CD4-positive, CD25-positive, alpha-beta regulatory T cell (primary cell): ENCODE results near the gene PIGQ. TPM values are rescaled to one million over a fixed set of nuclear protein-coding genes. Genes with fewer than 3 reads are reported as not detected.

ENCODE experiments used
- ATAC-seq, 2 donors: fragments of 150-1000 bp; cut with Tn5 transposase; one replicate each; pipeline ENCODE4 v1.10.0; 2021; ENCODE audit warnings: low read depth in 2 of 2, moderate number of reproducible peaks in 2 of 2, moderate library complexity in 1 of 2
- DNase-seq, 3 donors: peaks; one replicate each; pipeline versions ENCODE4 v3.0.0 to v3.0.0-alpha.2; 2012 to 2022; ENCODE audit warnings: mixed read lengths in 1 of 3
- H3K27ac ChIP-seq: one replicate; pipeline ENCODE4 v1.7.0; 2013; ENCODE audit warnings: mild to moderate bottlenecking, low read length; ENCODE audit not compliant: insufficient read depth, poor library complexity, severe bottlenecking
- H3K27me3 ChIP-seq: one replicate; pipeline ENCODE4 v1.7.0; 2013; ENCODE audit warnings: low read length; ENCODE audit not compliant: control insufficient read depth, insufficient read depth
- H3K36me3 ChIP-seq: one replicate; pipeline ENCODE4 v1.7.0; 2013; ENCODE audit warnings: mild to moderate bottlenecking, low read length, moderate library complexity; ENCODE audit not compliant: control insufficient read depth, insufficient read depth
- H3K4me1 ChIP-seq: 2 replicates; pipeline ENCODE4 v1.7.0; 2013; ENCODE audit warnings: mild to moderate bottlenecking, low read length; ENCODE audit not compliant: insufficient read depth, control insufficient read depth, poor library complexity, severe bottlenecking
- H3K4me3 ChIP-seq: one replicate; pipeline ENCODE4 v1.7.0; 2013; ENCODE audit warnings: low read depth, mild to moderate bottlenecking, low read length, moderate library complexity
- H3K9me3 ChIP-seq, 2 experiments: 1 replicate in 1 of 2; 2 replicates in 1 of 2; pipeline ENCODE4 v1.7.0; 2013; ENCODE audit warnings: low read length in 2 of 2, mild to moderate bottlenecking in 1 of 2, moderate library complexity in 1 of 2; ENCODE audit not compliant: control insufficient read depth in 2 of 2
- H3K27ac Mint-ChIP-seq, 3 donors: one replicate each; pipeline ENCODE4 v1.8.0; 2020 to 2022; ENCODE audit warnings: mild to moderate bottlenecking in 3 of 3, mixed read lengths in 3 of 3, moderate library complexity in 2 of 3
- H3K27me3 Mint-ChIP-seq: one replicate; pipeline ENCODE4 v1.8.0; 2022; ENCODE audit warnings: mild to moderate bottlenecking, mixed read lengths
- H3K36me3 Mint-ChIP-seq: one replicate; pipeline ENCODE4 v1.8.0; 2020; ENCODE audit warnings: mixed read lengths
- H3K4me1 Mint-ChIP-seq, 4 donors: one replicate each; pipeline ENCODE4 v1.8.0; 2020 to 2022; ENCODE audit warnings: mixed read lengths in 4 of 4, mild to moderate bottlenecking in 1 of 4
- H3K4me3 Mint-ChIP-seq, 4 donors: one replicate each; pipeline ENCODE4 v1.8.0; 2020 to 2022; ENCODE audit warnings: mild to moderate bottlenecking in 4 of 4, mixed read lengths in 4 of 4, moderate library complexity in 3 of 4
- H3K9me3 Mint-ChIP-seq, 7 donors: one replicate each; pipeline ENCODE4 v1.8.0; 2020 to 2022; ENCODE audit warnings: mixed read lengths in 7 of 7, mild to moderate bottlenecking in 3 of 7, moderate library complexity in 2 of 7
- polyA plus RNA-seq, 4 donors: library from polyadenylated mRNA; unstranded; fragments of 300-500 nt; fragmentation: Illumina TruSeq; gene quantifications; one replicate each; pipeline ENCODE4 v1.2.3, GENCODE V29; 2021
- total RNA-seq: library from RNA; stranded (reverse); gene quantifications from one replicate; pipeline ENCODE4 v1.2.3, GENCODE V29; 2022

The PIGQ gene
- total and polyA plus RNA-seq, 5 donors from 2014 or later: 11.6 to 25.7 (median 13.1) TPM

DNA sequence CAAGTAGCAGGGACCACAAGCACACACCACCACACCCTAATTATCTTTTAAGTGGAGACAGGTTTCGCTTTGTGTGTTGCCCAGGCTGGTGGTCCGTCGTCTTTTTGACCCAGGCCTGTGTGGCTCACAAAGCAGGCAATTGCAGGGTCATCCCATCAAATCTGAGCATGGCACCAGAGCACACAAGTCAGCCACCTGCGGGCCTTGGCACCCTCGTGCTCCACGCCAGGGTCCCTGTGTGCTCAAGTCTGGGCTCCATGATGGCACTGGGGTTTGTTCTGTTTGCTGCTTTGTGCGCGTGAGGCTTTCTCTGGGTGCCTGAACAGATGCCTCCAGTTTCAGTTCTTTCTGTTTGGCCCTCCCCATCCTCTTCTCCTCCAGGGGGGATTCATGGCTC, 44.6 kb upstream of the PIGQ start:
- no peaks in the 10 kb centered on the region for H3K9me3 Mint-ChIP-seq
- H3K4me3 Mint-ChIP-seq: peak overlapping the region; percentile 41 to 73 (median 56)
- Histone ChIP-seq H3K27me3 (no peaks in the 10 kb centered on the region), H3K4me1 (peaks cover 38% of the 10 kb centered on the region), H3K9me3 (no peaks in the 10 kb centered on the region), H3K27ac (peak overlapping the region; percentile 24), H3K36me3 (peaks cover 3% of the 10 kb centered on the region), H3K4me3 (no peak overlapping the region)
- H3K27me3 Mint-ChIP-seq: no peaks in the 10 kb centered on the region
- peak overlapping the region; percentile 60 to 83 (median 62) for H3K27ac Mint-ChIP-seq
- peaks cover 0 to 36% (median 10%) of the 10 kb centered on the region in 4 donors for H3K4me1 Mint-ChIP-seq
- no peaks in the 10 kb centered on the region for H3K36me3 Mint-ChIP-seq
- no peak for ATAC-seq
- DNase-seq: no peak

GRCh38 chr16:525520-526180, 44.1 kb upstream of the PIGQ start:
- no peaks in the 10 kb centered on the region for H3K9me3 Mint-ChIP-seq

DNA sequence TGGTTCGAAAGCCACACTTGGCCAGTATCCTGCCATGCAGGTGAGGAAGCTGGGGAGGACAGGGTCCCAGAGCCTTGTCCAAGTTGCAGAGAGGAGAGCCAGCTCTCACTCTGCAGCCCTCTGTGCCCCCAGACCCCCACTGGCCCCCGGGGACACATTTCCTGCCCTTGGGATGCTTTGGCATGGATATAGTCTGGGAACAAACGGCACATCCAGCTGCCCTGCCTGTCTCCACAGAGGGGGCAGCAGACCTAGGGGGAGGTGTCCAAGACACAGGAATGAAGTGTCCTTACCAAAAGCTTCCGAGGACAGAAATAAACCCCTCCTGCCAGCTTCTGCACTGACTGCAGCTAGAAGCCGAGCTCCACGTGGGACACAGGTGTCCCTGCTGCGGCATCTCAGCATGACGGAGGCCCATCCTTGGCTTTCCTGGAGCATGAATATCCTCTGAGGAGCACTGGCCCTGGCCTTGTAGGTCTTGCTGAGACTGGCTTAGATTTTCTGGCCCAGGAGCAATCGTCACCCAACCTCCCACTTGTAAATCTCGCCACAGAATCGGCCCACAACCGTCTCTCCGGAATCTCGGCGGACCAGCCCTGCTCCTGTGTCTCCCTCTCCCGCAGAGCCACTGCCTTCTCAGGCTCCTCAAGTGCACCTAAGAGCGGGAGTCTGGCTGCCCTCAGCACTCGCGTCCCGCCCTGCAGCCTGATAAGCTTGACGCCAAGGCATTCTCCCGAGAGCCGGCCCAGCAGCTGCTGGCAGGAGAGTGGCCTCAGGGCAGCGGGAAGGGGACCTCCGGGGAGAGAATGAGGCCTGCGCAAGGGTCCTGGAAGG, 43.4 kb upstream of the PIGQ start:
- peaks cover 0 to 40% (median 10%) of the 10 kb centered on the region in 4 donors for H3K4me1 Mint-ChIP-seq
- Histone ChIP-seq H3K27ac (peak overlapping the region; percentile 91), H3K36me3 (no peaks in the 10 kb centered on the region), H3K27me3 (no peaks in the 10 kb centered on the region), H3K9me3 (no peaks in the 10 kb centered on the region), H3K4me1 (peaks cover 43% of the 10 kb centered on the region), H3K4me3 (peak overlapping the region; percentile 58)
- H3K36me3 Mint-ChIP-seq: no peaks in the 10 kb centered on the region
- ATAC-seq (no peak), DNase-seq (peak in 1 of 3 donors; percentile 11)
- H3K9me3 Mint-ChIP-seq: no peaks in the 10 kb centered on the region
- H3K27me3 Mint-ChIP-seq: no peaks in the 10 kb centered on the region
- peak overlapping the region; percentile 77 to 86 (median 82) for H3K27ac Mint-ChIP-seq
- H3K4me3 Mint-ChIP-seq: peak overlapping the region; percentile 72 to 87 (median 80)

More at GRCh38 chr16:525520-526180, 44.1 kb upstream of the PIGQ start:
- peak overlapping the region; percentile 24 for H3K27ac ChIP-seq
- peaks cover 43% of the 10 kb centered on the region for H3K4me1 ChIP-seq
- Mint-ChIP-seq H3K27me3 (no peaks in the 10 kb centered on the region), H3K4me3 (peak overlapping the region; percentile 41 to 87 (median 70)), H3K4me1 (peaks cover 0 to 40% (median 10%) of the 10 kb centered on the region in 4 donors), H3K36me3 (no peaks in the 10 kb centered on the region), H3K27ac (peak overlapping the region; percentile 60 to 83 (median 62))
- H3K27me3 ChIP-seq: no peaks in the 10 kb centered on the region
- no peaks in the 10 kb centered on the region for H3K36me3 ChIP-seq
- no peaks in the 10 kb centered on the region for H3K9me3 ChIP-seq
- peak in 2 of 3 donors; percentile 4 to 79 for DNase-seq
- H3K4me3 ChIP-seq: no peak overlapping the region
- peak; percentile 10 to 16 for ATAC-seq

DNA sequence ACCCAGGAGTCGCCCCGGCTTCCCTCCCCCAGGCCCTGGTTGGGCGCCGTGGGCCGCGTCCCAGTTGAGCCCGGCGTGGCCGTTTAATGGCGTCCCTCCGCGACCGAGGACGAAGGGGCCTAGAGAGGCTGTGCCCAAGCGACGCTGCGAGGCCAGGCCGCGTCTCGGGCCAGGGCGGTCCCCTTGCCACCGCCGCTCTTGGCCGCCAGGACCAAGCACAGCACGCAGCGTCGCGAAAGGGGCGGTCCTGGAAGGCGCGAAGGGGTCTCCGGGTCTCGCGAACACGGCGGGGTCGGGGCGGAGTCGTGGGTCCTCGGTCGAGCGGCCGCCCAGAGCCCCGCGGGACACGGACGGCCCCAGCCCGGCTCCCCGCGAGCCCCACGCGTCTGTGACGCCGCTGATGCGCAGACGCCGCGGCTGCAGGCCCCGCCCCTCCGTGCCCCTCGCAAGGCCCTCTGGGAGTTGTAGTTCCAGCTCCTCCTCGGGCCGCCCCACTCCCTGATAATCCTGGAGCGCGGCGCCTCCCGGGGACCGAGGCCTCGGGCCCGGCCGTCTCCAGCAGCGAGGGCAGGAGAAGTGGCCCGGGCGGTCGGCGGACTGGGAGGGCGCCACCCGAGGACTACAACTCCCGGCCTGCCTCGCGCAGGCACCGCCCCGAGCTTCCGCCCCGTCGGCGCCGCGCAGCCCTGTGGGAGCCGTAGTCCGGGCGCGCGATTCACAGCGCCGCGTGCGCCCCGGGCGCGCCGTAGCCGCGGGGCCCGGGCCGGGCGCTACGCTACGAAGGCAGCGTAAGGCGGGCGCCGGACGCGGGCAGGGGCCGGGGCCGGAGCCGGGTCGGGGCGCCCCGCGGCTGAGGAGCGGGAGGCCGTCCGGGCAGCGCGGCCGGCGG, 42.5 kb upstream of the PIGQ start, which contains the start of gene CAPN15:
TSS of gene CAPN15 (plus strand) at position 698 of the 889 bp plus-strand sequence. CDS start 19,127 bp downstream, outside the sequence.
- Histone ChIP-seq H3K4me3 (peak within 1 kb of the TSS; percentile 80), H3K4me1 (peaks cover 43% of the 10 kb centered on the region), H3K36me3 (no peaks in the 10 kb centered on the region), H3K27me3 (no peaks in the 10 kb centered on the region), H3K9me3 (no peaks in the 10 kb centered on the region), H3K27ac (peak within 1 kb of the TSS; percentile 91)
- H3K4me3 Mint-ChIP-seq: peak within 1 kb of the TSS; percentile 92 to 98 (median 94)
- peaks cover 0 to 44% (median 10%) of the 10 kb centered on the region in 4 donors for H3K4me1 Mint-ChIP-seq
- H3K36me3 Mint-ChIP-seq: no peaks in the 10 kb centered on the region
- peak; percentile 82 to 90 (median 90) for DNase-seq
- no peaks in the 10 kb centered on the region for H3K27me3 Mint-ChIP-seq
- H3K9me3 Mint-ChIP-seq: no peaks in the 10 kb centered on the region
- peak; percentile 82 to 86 for ATAC-seq
- H3K27ac Mint-ChIP-seq: peak within 1 kb of the TSS; percentile 86 to 93 (median 87)

DNA sequence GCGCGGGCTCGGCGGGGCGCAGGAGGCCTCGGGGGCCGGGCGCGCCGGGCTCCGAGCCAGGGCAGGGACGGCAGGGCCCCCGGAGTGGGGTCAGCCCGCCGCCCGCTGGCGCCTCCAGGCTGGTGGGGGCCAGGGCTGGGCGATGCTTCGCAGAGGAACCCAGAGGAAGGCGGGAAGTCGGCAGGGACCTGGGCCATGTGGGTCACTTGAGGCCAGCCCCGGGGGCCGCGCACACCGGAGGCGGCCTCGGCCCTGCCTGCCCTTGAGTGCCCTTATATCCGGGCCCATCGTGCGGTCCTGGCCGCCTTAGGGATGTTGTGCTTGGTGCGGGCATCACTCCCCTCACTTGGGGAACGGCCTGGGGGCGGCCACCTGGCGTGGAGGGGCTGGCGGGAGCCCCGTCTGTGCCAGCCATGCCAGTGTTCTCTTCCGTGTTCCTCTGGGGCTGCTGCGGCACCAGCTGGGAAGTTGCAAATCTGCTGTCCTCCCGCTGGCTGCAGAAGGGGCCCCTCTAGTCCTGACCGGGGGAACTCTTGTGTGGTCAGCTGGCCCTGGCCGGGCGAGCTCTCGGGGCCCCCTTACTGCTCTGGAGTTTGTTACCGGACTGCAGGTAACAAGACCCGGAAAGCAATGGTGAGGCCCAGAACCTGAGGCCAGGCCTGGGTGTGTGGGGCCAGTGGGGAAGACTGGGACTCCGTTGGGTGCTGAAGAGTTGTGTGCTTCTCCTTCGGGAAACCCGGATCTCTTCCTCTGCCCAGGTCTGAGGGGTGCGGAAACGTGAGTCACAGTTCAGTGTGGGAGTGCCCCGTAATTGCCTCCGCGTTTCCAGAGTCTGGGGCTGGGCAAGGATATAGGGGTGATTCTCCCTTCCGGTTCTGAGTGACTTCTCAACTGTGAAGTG, 41.4 kb upstream of the PIGQ start:
- H3K4me1 Mint-ChIP-seq: peaks cover 0 to 42% (median 10%) of the 10 kb centered on the region in 4 donors
- H3K4me1 ChIP-seq: peaks cover 43% of the 10 kb centered on the region
- H3K36me3 Mint-ChIP-seq: no peaks in the 10 kb centered on the region
- no peaks in the 10 kb centered on the region for H3K9me3 ChIP-seq
- H3K27ac Mint-ChIP-seq: peak overlapping the region; percentile 86 to 93 (median 87)
- peak; percentile 20 to 57 (median 29) for DNase-seq
- peak overlapping the region; percentile 63 for H3K27ac ChIP-seq
- H3K36me3 ChIP-seq: no peaks in the 10 kb centered on the region
- peak overlapping the region; percentile 92 to 98 (median 94) for H3K4me3 Mint-ChIP-seq
- no peaks in the 10 kb centered on the region for H3K9me3 Mint-ChIP-seq
- no peaks in the 10 kb centered on the region for H3K27me3 Mint-ChIP-seq
- ATAC-seq: no peak
- peak overlapping the region; percentile 80 for H3K4me3 ChIP-seq
- no peaks in the 10 kb centered on the region for H3K27me3 ChIP-seq

GRCh38 chr16:529012-529575, 40.7 kb upstream of the PIGQ start:
- peak overlapping the region; percentile 80 for H3K4me3 ChIP-seq

More at GRCh38 chr16:529012-529575, 40.7 kb upstream of the PIGQ start:
- ATAC-seq (no peak), DNase-seq (peak in 2 of 3 donors; percentile 23 to 63)
- H3K27me3 ChIP-seq: no peaks in the 10 kb centered on the region
- H3K36me3 ChIP-seq: no peaks in the 10 kb centered on the region
- Mint-ChIP-seq H3K27me3 (no peaks in the 10 kb centered on the region), H3K9me3 (no peaks in the 10 kb centered on the region), H3K27ac (peak overlapping the region; percentile 43 to 93 (median 86)), H3K4me3 (peak overlapping the region; percentile 92 to 98 (median 94)), H3K36me3 (no peaks in the 10 kb centered on the region), H3K4me1 (peaks cover 0 to 40% (median 10%) of the 10 kb centered on the region in 4 donors)
- peak overlapping the region; percentile 63 for H3K27ac ChIP-seq
- H3K4me1 ChIP-seq: peaks cover 43% of the 10 kb centered on the region
- no peaks in the 10 kb centered on the region for H3K9me3 ChIP-seq
